Fibroblast of skin of left biceps (primary cell): Measurements from ENCODE around the gene IL11.
"Not testable (repeated sequence)": the region's sequence is repeated elsewhere in the genome, so short reads cannot be mapped to it uniquely, and the experiment has no call there.

Experiments used
- DNase-seq, 2 experiments: peaks; one replicate each; pipeline ENCODE4 v3.0.0-alpha.2; 2013; ENCODE audit warnings: low read depth in 2 of 2

The IL11 gene

GRCh38 chr19:55370305-55370988, at the start of gene IL11:
IL11 (minus strand) TSS chr19:55370463; CDS start chr19:55370310, 153 bp downstream.
- DNase-seq = peak in 1 of 2 experiments; percentile 14

GRCh38 chr19:55419624-55420236, 49.5 kb upstream of the IL11 start:
- DNase-seq = no peak

- DNase-seq = no peak
These were observed 48.8 kb upstream of the IL11 start for GRCh38 chr19:55419103-55419502.

GRCh38 chr19:55418185-55418584, 47.9 kb upstream of the IL11 start:
- DNase-seq = peak; percentile 41 to 51

- DNase-seq = no peak
These were observed 39.9 kb upstream of the IL11 start for GRCh38 chr19:55410168-55410567.

GRCh38 chr19:55409179-55409578, 38.9 kb upstream of the IL11 start:
- DNase-seq = not testable (repeated sequence)

- DNase-seq = no peak
These were observed 38.2 kb upstream of the IL11 start for GRCh38 chr19:55408533-55408872.

GRCh38 chr19:55407800-55408532, 37.7 kb upstream of the IL11 start:
- DNase-seq = peak; percentile 99

GRCh38 chr19:55407550-55407799, 37.2 kb upstream of the IL11 start, which contains the start of gene UBE2S:
UBE2S (minus strand) TSS chr19:55407788; CDS start chr19:55407589, 199 bp downstream.
- DNase-seq = not testable (repeated sequence)

GRCh38 chr19:55406826-55407549, 36.7 kb upstream of the IL11 start:
- DNase-seq = no peak

GRCh38 chr19:55406091-55406825, 36.0 kb upstream of the IL11 start:
- no peak for DNase-seq

GRCh38 chr19:55405638-55406037, 35.4 kb upstream of the IL11 start:
- DNase-seq = no peak

GRCh38 chr19:55402509-55402908, 32.2 kb upstream of the IL11 start:
- DNase-seq = no peak

- not testable (repeated sequence) for DNase-seq
These were observed 31.1 kb upstream of the IL11 start for GRCh38 chr19:55401390-55401789.

GRCh38 chr19:55400281-55401087, 30.2 kb upstream of the IL11 start:
- DNase-seq = no peak

- DNase-seq = no peak
These were observed 28.1 kb upstream of the IL11 start for GRCh38 chr19:55398200-55398925.

- DNase-seq = no peak
These were observed 22.8 kb upstream of the IL11 start for GRCh38 chr19:55392820-55393761.

GRCh38 chr19:55391702-55392615, 21.7 kb upstream of the IL11 start:
- no peak for DNase-seq
